H9 (cell line): Measurements from ENCODE around the gene POFUT2. TPM values are rescaled to one million over a fixed set of nuclear protein-coding genes. Genes with fewer than 3 reads are reported as not detected.

Source experiments
- DNase-seq: peaks from one replicate; pipeline ENCODE4 v3.0.0-alpha.2; 2017
- H2AFZ ChIP-seq: one replicate; pipeline ENCODE4 v1.6.1; 2013; ENCODE audit warnings: mild to moderate bottlenecking, low read length, control low read depth, moderate library complexity
- H2AK5ac ChIP-seq: 2 replicates; pipeline ENCODE4 v1.6.1; 2013; ENCODE audit warnings: low read length, control low read depth, mixed read lengths; ENCODE audit not compliant: insufficient read length
- H2BK120ac ChIP-seq: one replicate; pipeline ENCODE4 v1.6.1; 2013; ENCODE audit warnings: low read depth, mild to moderate bottlenecking, low read length, control low read depth, inconsistent platforms; ENCODE audit not compliant: poor library complexity, severe bottlenecking
- H2BK12ac ChIP-seq: 2 replicates; pipeline ENCODE4 v1.6.1; 2013; ENCODE audit warnings: low read length, control low read depth, mixed read lengths, low read depth; ENCODE audit not compliant: insufficient read length
- H2BK15ac ChIP-seq: 2 replicates; pipeline ENCODE4 v1.6.1; 2013; ENCODE audit warnings: low read depth, low read length, control low read depth
- H2BK20ac ChIP-seq: one replicate; pipeline ENCODE4 v1.6.1; 2013; ENCODE audit warnings: low read depth, mild to moderate bottlenecking, low read length, control low read depth, inconsistent platforms; ENCODE audit not compliant: poor library complexity, severe bottlenecking
- H2BK5ac ChIP-seq: 2 replicates; pipeline ENCODE4 v1.6.1; 2013; ENCODE audit warnings: low read length, control low read depth, mixed read lengths; ENCODE audit not compliant: insufficient read length
- H3K14ac ChIP-seq: 2 replicates; pipeline ENCODE4 v1.6.1; 2013; ENCODE audit warnings: low read length, control low read depth; ENCODE audit not compliant: insufficient read depth
- H3K18ac ChIP-seq: 2 replicates; pipeline ENCODE4 v1.6.1; 2013; ENCODE audit warnings: low read depth, mild to moderate bottlenecking, mixed read lengths, low read length, control low read depth; ENCODE audit not compliant: insufficient read length
- H3K23ac ChIP-seq: 2 replicates; pipeline ENCODE4 v1.6.1; 2013; ENCODE audit warnings: low read length, control low read depth, mixed read lengths, low read depth; ENCODE audit not compliant: insufficient read length
- H3K23me2 ChIP-seq: 2 replicates; pipeline ENCODE4 v1.6.1; 2013; ENCODE audit warnings: low read depth, mild to moderate bottlenecking, mixed read lengths, low read length, control low read depth; ENCODE audit not compliant: insufficient read length, poor library complexity, severe bottlenecking
- H3K27ac ChIP-seq: 2 replicates; pipeline ENCODE4 v1.5.1; 2013; ENCODE audit warnings: low read length, control low read depth, mixed read lengths, low read depth; ENCODE audit not compliant: insufficient read length
- H3K27me3 ChIP-seq: 2 replicates; pipeline ENCODE4 v1.6.1; 2013; ENCODE audit warnings: low read length, control low read depth, inconsistent platforms; ENCODE audit not compliant: insufficient read depth
- H3K4ac ChIP-seq: 2 replicates; pipeline ENCODE4 v1.6.1; 2013; ENCODE audit warnings: low read depth, mild to moderate bottlenecking, control low read depth, inconsistent platforms, low read length, moderate library complexity
- H3K4me1 ChIP-seq: 2 replicates; pipeline ENCODE4 v1.6.1; 2013; ENCODE audit warnings: low read length, control low read depth, inconsistent platforms; ENCODE audit not compliant: insufficient read depth
- H3K4me2 ChIP-seq: 2 replicates; pipeline ENCODE4 v1.6.1; 2013; ENCODE audit warnings: low read length, control low read depth, mixed read lengths; ENCODE audit not compliant: insufficient read length, insufficient read depth
- H3K56ac ChIP-seq: 2 replicates; pipeline ENCODE4 v1.6.1; 2013; ENCODE audit warnings: low read depth, mild to moderate bottlenecking, mixed read lengths, low read length, control low read depth; ENCODE audit not compliant: insufficient read length
- H3K79me1 ChIP-seq: 2 replicates; pipeline ENCODE4 v1.6.1; 2013; ENCODE audit warnings: low read depth, mild to moderate bottlenecking, moderate library complexity, low read length, control low read depth, inconsistent platforms; ENCODE audit not compliant: insufficient read depth, poor library complexity, severe bottlenecking
- H3K79me2 ChIP-seq: 2 replicates; pipeline ENCODE4 v1.6.1; 2013; ENCODE audit warnings: low read length, control low read depth, inconsistent platforms; ENCODE audit not compliant: insufficient read depth
- H3K9ac ChIP-seq: 2 replicates; pipeline ENCODE4 v1.6.1; 2013; ENCODE audit warnings: low read length, control low read depth, mixed read lengths; ENCODE audit not compliant: insufficient read length; ENCODE audit errors: extremely low read depth
- H3K9me3 ChIP-seq: one replicate; pipeline ENCODE4 v1.6.1; 2013; ENCODE audit warnings: low read depth, low read length, inconsistent platforms; ENCODE audit not compliant: control insufficient read depth
- H3T11ph ChIP-seq: one replicate; pipeline ENCODE4 v1.6.1; 2013; ENCODE audit warnings: mild to moderate bottlenecking, low read length, control low read depth, inconsistent platforms
- H4K20me1 ChIP-seq: one replicate; pipeline ENCODE4 v1.6.1; 2013; ENCODE audit not compliant: control insufficient read depth, insufficient read length, insufficient read depth
- H4K5ac ChIP-seq: 2 replicates; pipeline ENCODE4 v1.6.1; 2013; ENCODE audit warnings: low read depth, mild to moderate bottlenecking, mixed read lengths, low read length, control low read depth; ENCODE audit not compliant: insufficient read length
- H4K8ac ChIP-seq: replicated peaks from 2 replicates; pipeline ENCODE4 v1.6.1; 2013; ENCODE audit warnings: low read length, control low read depth, mixed read lengths, low read depth; ENCODE audit not compliant: insufficient read length
- H4K91ac ChIP-seq: 2 replicates; pipeline ENCODE4 v1.6.1; 2013; ENCODE audit warnings: low read depth, mild to moderate bottlenecking, moderate library complexity, mixed read lengths, low read length, control low read depth; ENCODE audit not compliant: insufficient read length
- H3K27ac Mint-ChIP-seq, 3 experiments: 2 replicates in 2 of 3; 3 replicates in 1 of 3; pipeline ENCODE4 v1.8.0; 2020 to 2021; ENCODE audit warnings: mixed read lengths in 3 of 3, mild to moderate bottlenecking in 1 of 3, moderate library complexity in 1 of 3
- H3K27me3 Mint-ChIP-seq: 2 replicates; pipeline ENCODE4 v1.8.0; 2021; ENCODE audit warnings: low read depth, mild to moderate bottlenecking, moderate library complexity, mixed read lengths
- H3K36me3 Mint-ChIP-seq, 3 experiments: 2 replicates in 2 of 3; 3 replicates in 1 of 3; pipeline ENCODE4 v1.8.0; 2020 to 2021; ENCODE audit warnings: low read depth in 3 of 3, mixed read lengths in 3 of 3; ENCODE audit not compliant: insufficient read depth in 1 of 3
- H3K4me1 Mint-ChIP-seq, 2 experiments: 2 replicates each; pipeline ENCODE4 v1.8.0; 2020; ENCODE audit warnings: mixed read lengths in 2 of 2
- H3K4me3 Mint-ChIP-seq, 2 experiments: 2 replicates in 1 of 2; 3 replicates in 1 of 2; pipeline ENCODE4 v1.8.0; 2020 to 2021; ENCODE audit warnings: mild to moderate bottlenecking in 2 of 2, mixed read lengths in 2 of 2, moderate library complexity in 1 of 2
- H3K9me3 Mint-ChIP-seq, 2 experiments: 2 replicates in 1 of 2; 3 replicates in 1 of 2; pipeline ENCODE4 v1.8.0; 2020; ENCODE audit warnings: mild to moderate bottlenecking in 2 of 2, mixed read lengths in 2 of 2, moderate library complexity in 1 of 2
- CTCF ChIP-seq: fragments of 200-600 bp; sonication (generic); conservative IDR thresholded peaks from 3 replicates; pipeline ENCODE4 v1.8.0; 2021; ENCODE audit warnings: antibody characterized with exemption, mild to moderate bottlenecking
- WGBS: extraction: QIAGEN DNeasy Blood & Tissue Kit; methylation state at CpG from one replicate; pipeline ENCODE4 v1.1.7; 2013; ENCODE audit warnings: missing lambda C conversion rate, low lambda C conversion rate, mixed read lengths; ENCODE audit not compliant: insufficient read length; ENCODE audit errors: extremely low coverage; 5-methylcytosine and 5-hydroxymethylcytosine counted together
- total RNA-seq: library from RNA; stranded (reverse); gene quantifications from 2 replicates; pipeline ENCODE4 v1.2.1, GENCODE V29; 2021

POFUT2 gene
- total RNA-seq, 1 experiment from 2014 or later, result 34.8 TPM

- Histone ChIP-seq H2BK120ac (no peak overlapping the region), H4K8ac (no peak overlapping the region), H3K23me2 (no peaks in the 10 kb centered on the region), H3K27me3 (no peaks in the 10 kb centered on the region), H3K4me1 (no peaks in the 10 kb centered on the region), H3T11ph (no peak overlapping the region), H4K20me1 (no peaks in the 10 kb centered on the region), H3K18ac (no peak overlapping the region), H3K23ac (no peak overlapping the region), H3K9me3 (no peaks in the 10 kb centered on the region), H2BK12ac (no peak overlapping the region), H3K79me2 (no peaks in the 10 kb centered on the region), H4K91ac (no peak overlapping the region), H3K4me2 (no peak overlapping the region), H2BK15ac (no peak overlapping the region), H3K56ac (no peak overlapping the region), H3K4ac (no peak overlapping the region), H3K27ac (no peak overlapping the region), H4K5ac (no peak overlapping the region), H3K14ac (no peak overlapping the region), H3K9ac (no peak overlapping the region), H3K79me1 (no peaks in the 10 kb centered on the region), H2AK5ac (no peak overlapping the region), H2BK5ac (no peak overlapping the region), H2AFZ (no peak overlapping the region), H2BK20ac (no peak overlapping the region)
- Mint-ChIP-seq H3K27me3 (peaks cover 12% of the 10 kb centered on the region), H3K4me1 (peaks cover under 1 to 9% of the 10 kb centered on the region in 2 experiments; a peak in 2 of 4 replicates), H3K4me3 (no peak overlapping the region; a peak in 1 of 5 replicates), H3K27ac (no peak overlapping the region; a peak in 2 of 7 replicates), H3K9me3 (peaks cover 3 to 11% of the 10 kb centered on the region in 2 experiments; a peak in 3 of 5 replicates), H3K36me3 (peaks cover 2 to 11% (median 6%) of the 10 kb centered on the region in 3 experiments; a peak in 6 of 7 replicates)
- no CpG with 5 or more reads among the region's 17 CpGs for WGBS
- TF ChIP-seq CTCF, result no peak
- no peak for DNase-seq
Measured at GRCh38 chr21:45254460-45254930, 33.2 kb downstream of the POFUT2 start.
